GM19467 (cell line): ENCODE results near the gene COA8.

Experiments
- ATAC-seq: cut with Tn5 transposase; IDR thresholded peaks from one replicate; pipeline ENCODE4 v1.9.1; 2021; ENCODE audit warnings: mild to moderate bottlenecking, moderate library complexity; ENCODE audit not compliant: unreplicated experiment

The COA8 gene

GRCh38 chr14:103562429-103563225 lies at the start of gene COA8, which contains the start of gene BAG5:
TSS of gene COA8 (plus strand) at chr14:103562960. CDS start at chr14:103563002, 42 bp downstream.
TSS of gene BAG5 (minus strand) at chr14:103562657. CDS start at chr14:103561164, 1,493 bp downstream.
- peak; percentile 69 for ATAC-seq

- no peak for ATAC-seq
These were observed 48.0 kb upstream of the COA8 start for GRCh38 chr14:103514596-103515421.

- ATAC-seq: no peak
These were observed 46.2 kb upstream of the COA8 start for GRCh38 chr14:103516426-103517173.

GRCh38 chr14:103517174-103517566 lies 45.6 kb upstream of the COA8 start:
- no peak for ATAC-seq

GRCh38 chr14:103517721-103518421 lies 44.9 kb upstream of the COA8 start:
- ATAC-seq: no peak

- ATAC-seq: no peak
These were observed 44.2 kb upstream of the COA8 start for GRCh38 chr14:103518422-103519042.

GRCh38 chr14:103519043-103519836 lies 43.5 kb upstream of the COA8 start:
- ATAC-seq: no peak

- no peak for ATAC-seq
These were observed 42.9 kb upstream of the COA8 start for GRCh38 chr14:103519837-103520212.

- no peak for ATAC-seq
These were observed 42.5 kb upstream of the COA8 start for GRCh38 chr14:103520269-103520656.

- ATAC-seq: no peak
These were observed 41.9 kb upstream of the COA8 start for GRCh38 chr14:103520657-103521437.

GRCh38 chr14:103521438-103521950 lies 41.3 kb upstream of the COA8 start:
- ATAC-seq: no peak

- ATAC-seq: no peak
These were observed 40.7 kb upstream of the COA8 start for GRCh38 chr14:103521951-103522563.

GRCh38 chr14:103522649-103523574 lies 39.8 kb upstream of the COA8 start, which contains the start of gene CKB:
TSS of gene CKB (minus strand) at chr14:103522830. CDS start at chr14:103522493, 337 bp downstream.
- ATAC-seq: no peak

GRCh38 chr14:103523575-103523954 lies 39.2 kb upstream of the COA8 start:
- no peak for ATAC-seq

- no peak for ATAC-seq
These were observed 38.5 kb upstream of the COA8 start for GRCh38 chr14:103524002-103524935.
